ENCODE results near the gene PIBF1.
"Not testable (repeated sequence)": the region's sequence is repeated elsewhere in the genome, so short reads cannot be mapped to it uniquely, and the experiment has no call there.

PIBF1 gene, protein sequence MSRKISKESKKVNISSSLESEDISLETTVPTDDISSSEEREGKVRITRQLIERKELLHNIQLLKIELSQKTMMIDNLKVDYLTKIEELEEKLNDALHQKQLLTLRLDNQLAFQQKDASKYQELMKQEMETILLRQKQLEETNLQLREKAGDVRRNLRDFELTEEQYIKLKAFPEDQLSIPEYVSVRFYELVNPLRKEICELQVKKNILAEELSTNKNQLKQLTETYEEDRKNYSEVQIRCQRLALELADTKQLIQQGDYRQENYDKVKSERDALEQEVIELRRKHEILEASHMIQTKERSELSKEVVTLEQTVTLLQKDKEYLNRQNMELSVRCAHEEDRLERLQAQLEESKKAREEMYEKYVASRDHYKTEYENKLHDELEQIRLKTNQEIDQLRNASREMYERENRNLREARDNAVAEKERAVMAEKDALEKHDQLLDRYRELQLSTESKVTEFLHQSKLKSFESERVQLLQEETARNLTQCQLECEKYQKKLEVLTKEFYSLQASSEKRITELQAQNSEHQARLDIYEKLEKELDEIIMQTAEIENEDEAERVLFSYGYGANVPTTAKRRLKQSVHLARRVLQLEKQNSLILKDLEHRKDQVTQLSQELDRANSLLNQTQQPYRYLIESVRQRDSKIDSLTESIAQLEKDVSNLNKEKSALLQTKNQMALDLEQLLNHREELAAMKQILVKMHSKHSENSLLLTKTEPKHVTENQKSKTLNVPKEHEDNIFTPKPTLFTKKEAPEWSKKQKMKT

DNA sequence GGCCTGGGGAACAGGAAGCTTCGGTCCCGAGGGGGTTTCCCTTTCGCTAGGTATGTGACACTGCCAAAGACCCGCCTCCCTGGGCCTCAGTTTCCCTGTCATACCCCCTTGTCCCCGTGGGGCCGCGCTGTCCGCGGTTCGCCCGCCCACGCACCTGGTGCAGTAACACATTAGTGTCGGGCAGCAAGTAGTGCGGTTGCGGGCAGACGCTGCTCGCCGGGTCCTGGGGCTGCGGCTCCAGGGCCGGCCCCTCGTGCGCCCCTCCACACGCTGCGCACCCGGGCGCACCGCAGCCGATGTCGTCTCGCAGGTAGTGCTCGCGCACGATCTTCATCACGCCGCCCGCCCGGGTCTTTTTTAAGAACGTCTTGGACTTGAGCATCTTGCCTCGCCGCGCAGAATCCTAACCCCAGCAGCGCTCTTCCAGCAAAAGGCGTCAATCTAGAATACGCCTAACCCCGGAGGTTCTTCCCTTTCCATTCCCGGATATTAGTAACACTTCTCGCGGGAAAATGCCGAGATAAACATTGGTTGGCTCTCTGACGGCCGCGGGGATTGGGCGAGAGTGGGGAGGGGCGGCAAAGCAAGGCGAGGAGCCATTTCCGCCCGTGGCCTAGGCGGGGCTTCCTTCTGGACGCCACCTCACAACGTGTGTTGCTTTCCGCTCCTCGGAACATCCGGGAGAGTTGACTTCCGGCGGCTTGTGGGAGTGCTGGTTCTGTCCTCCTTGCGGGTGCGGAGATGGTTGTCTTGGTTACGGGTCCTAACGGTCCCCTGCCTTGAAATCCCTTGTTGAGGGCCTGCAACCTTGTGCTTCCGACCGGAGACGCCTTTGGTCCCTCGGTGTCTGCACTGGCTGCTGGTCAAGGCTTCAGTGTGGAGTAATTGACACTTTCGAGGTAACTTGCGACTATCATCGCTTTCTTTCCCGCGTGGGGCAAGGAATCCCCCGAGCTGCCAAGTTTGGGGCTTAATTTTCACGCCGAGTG lies at the start of gene PIBF1, which contains the start of gene DIS3:
Gene PIBF1, plus strand, starts transcription at position 683 of the 989 bp plus-strand sequence. CDS start 1,337 bp downstream, outside the sequence.
Gene DIS3, minus strand, starts transcription at position 450 of the 989 bp plus-strand sequence. Its CDS starts 68 bp downstream, at position 382.
- peak; percentile 97 for DNase-seq (ENCODE audit: low spot score)

DNA sequence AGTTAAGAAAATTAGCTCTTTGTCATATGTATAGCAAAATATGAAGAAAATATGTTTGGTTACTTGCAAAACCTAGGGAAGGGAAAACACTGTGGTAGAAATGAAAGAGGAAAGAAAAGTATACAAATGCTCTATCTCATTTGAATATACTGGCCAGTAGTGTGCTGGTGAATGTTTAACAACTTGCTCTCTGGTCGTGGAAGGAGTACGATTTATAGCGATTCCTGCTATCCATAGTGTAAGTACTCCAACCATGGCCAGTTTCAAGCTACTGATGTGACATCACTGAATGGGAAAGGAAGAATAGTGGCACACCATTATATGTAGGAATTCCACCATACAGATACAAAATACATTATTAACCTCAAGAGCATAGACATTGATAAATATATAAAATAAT lies 44.9 kb upstream of the PIBF1 start:
- DNase-seq (ENCODE audit: low spot score), result no peak

DNA sequence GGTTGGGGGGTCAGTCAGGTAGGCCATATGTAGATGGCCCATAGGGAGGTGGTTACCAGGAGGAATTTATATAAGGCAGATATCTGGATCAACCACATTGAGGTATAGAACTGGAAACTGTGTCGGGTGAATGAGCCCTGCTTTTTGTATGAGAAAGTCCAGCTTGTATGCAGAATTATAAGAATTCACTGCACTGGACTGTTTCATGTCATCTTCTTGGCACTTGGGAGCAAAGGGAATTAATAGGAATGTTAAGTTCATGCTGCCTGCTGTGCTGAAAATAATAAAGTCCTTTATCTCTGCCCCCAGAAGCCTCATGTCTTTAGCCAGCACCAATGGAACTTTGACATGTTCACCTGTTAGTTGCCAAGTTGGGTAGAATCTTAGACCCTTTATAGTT lies 41.9 kb upstream of the PIBF1 start:
- no peak for DNase-seq (ENCODE audit: low spot score)

DNA sequence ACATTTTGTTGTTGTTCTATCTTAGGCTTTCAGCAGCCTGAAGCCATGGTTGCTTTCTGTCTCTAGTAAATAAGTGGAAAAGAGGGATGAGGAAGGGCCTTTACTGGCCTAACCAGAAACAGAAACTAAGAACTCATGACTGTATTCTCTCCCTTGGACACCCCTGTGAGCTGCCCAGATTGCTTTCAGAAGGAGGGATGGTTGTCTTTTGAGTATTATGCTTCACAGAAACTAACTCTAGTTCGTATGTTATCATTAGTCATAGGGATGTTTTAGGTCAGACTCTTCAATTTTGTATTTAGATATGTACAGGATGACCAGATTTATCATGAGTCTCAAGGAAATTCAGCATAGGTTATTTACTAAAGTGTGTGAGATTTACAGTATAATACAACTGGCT lies 36.7 kb upstream of the PIBF1 start:
- DNase-seq (ENCODE audit: low spot score), result no peak

DNA sequence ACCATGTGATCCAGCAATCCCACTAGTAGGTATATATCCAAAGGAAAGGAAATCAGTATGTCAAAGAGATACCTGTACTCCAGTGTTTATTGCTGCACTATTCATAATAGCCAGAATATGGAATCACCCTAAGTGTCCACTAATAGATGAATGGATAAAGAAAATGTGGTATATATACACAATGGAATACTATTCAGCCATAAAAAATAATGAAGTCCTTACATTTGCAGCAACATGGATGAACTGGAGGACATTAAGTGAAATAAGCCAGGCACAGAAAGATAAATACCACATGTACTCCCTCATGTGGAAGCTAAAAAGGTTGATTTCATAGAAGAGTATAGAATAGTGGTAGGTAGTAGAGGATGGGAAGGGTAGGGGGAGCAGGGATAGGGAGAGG lies 30.7 kb upstream of the PIBF1 start:
- no peak for DNase-seq (ENCODE audit: low spot score)

DNA sequence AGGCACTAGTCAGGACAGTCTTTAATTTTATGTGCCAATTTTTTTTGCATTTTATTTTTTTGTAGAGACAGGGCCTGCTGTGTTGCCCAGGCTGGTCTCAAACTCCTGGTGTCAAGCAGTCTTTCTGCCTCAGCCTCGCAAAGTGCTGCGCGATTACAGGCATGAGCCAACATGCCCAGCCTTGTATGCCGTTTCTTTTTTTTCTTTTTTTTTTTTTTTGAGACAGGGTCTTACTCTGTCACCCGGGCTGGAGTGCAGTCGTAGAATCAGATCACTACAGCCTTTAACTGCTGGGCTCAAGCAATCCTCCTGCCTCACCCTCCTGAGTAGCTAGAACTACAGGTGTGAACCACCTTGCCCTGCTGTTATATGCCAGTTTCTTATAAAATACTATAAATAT lies 27.8 kb upstream of the PIBF1 start:
- DNase-seq (ENCODE audit: low spot score), result no peak

DNA sequence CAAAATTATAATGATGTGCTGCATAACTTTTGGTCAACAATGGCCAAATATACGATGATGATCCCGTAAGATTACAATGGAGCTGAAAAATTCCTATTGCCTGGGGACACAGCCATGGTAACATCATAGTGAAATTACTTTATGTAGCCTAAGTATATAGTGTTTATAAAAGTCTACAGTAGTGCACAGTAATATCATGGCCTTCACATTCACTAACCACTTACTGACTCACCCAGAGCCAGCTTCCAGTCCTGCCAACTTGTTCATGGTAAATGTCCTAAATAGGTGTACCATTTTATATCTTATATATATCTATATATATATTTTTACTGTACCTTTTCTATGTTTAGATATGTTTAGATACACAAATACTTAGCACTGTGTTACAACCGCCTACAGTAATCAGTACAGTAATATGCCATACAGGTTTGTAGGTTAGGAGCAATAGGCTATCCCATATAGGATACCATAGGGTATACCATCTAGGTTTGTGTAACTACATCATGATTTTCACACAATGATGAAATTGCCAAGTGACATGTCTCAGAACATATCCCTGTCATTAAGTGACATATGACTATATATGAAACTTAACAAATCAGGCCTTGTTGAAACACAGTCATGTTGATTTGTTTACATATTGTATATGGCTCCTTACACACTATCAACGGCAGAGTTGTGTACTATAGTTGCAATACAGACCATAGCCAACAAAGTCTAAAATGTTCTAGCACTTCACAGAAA lies 24.0 kb upstream of the PIBF1 start:
- DNase-seq (ENCODE audit: low spot score), result no peak

DNA sequence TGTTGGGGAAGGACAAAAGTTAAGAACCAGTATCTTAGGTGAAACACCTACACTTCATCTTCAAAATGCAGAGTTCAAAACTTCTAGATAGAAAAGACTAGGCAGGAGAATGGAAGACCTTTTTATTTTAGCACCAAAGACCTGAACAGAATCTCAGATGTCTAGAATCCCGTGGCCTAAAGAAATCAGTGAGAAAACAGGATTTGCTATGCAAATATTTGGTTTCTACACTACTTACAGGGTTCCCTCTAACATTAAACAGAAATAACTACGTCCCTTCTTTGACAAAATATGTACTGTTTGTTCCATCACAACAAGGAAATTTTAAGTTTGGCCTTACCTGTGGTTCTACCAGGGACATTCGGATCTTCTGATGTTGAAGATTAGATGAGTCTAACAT lies 21.7 kb upstream of the PIBF1 start:
- no peak for DNase-seq (ENCODE audit: low spot score)

DNA sequence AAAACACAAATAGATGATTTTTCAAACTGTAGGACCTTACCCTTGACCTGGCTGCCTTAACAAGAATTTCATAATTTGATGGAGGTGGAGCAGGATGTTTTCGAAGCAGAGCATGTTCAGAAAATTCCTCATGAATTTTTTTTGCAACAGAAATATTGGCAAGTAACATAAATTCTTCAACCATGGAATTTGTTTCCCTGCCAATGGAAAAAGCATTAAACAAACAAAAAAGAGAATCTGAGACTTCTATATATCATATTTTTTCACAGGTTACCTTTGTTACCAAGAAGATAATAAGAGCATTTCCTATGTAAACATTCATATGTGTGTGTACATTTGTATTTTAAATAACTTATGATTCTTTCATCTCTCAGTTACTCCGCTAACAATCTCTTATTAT lies 18.5 kb upstream of the PIBF1 start:
- DNase-seq (ENCODE audit: low spot score), result no peak

DNA sequence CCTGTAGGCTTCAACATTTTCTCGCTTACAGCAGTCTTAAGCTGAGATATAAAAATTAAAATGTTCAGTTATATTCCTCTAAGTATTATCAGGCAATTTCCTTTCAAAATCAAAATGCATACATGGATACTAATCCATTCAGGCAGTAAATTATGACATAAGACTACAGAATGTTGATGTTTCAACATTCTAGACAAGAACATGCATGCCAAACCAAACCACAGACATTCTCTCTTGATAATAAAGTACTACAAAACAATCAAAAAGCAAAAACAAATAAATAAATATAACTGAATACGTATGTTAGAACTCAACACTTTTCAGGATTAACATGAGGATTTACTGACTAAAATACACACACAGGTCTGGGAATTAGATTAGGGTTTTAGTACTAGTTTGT lies 7.9 kb upstream of the PIBF1 start:
- no peak for DNase-seq (ENCODE audit: low spot score)

DNA sequence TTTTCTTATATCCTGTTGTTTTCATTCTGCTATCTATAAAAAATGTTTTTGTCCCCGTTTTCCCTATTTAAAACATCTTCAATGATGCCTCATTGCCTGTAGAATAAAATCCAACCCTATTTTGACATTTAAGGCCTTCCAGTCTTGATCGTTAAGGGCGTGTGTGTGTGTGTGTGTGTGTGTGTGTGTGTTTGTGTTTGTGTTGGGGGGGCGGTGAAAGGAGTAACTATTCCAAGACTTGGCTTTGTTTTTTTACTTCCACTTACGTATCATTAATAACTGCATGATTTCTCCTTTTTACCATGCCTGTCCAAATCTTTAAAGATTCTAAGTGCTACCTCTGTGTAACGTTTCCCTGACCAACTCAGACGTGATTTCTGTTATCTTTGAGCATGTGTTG lies 784 bp downstream of the PIBF1 start:
- DNase-seq (ENCODE audit: low spot score), result no peak

DNA sequence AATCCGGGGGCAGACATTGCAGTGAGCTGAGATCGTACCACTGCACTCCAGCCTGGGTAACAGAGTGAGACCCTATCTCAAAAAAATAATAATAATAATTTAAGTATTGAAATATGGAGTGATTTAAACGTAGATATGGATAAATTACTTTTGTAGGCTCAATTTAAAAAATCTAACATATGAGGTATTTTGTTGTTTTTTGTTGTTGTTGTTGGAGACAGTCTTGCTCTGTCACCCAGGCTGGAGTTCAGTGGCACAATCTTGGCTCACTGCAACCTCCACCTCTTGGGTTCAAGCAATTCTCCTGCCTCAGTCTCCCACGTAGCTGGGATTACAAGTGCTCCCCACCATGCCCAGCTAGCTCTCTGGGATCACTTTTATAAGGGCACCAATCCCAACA lies 2.7 kb downstream of the PIBF1 start:
- not testable (repeated sequence) for DNase-seq (ENCODE audit: low spot score)

DNA sequence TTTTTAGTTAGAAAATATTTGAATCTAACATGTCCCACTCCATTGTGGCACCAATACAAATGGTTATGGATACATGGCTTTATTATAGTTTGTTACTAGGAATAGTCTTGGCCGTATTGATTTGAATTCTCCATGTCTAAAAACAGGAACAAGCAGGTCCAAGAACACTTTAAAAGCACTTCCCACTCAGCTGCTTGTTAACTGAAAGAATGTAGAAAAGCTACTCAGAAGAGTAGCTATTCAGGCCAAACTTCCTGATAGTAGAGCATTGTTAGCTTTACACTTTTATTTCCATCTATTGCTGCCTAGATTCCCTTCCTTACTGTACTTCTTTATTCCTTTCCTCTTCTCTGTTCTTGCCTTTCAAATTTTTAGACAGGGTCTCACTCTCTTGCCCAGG lies 6.9 kb downstream of the PIBF1 start:
- DNase-seq (ENCODE audit: low spot score), result no peak

DNA sequence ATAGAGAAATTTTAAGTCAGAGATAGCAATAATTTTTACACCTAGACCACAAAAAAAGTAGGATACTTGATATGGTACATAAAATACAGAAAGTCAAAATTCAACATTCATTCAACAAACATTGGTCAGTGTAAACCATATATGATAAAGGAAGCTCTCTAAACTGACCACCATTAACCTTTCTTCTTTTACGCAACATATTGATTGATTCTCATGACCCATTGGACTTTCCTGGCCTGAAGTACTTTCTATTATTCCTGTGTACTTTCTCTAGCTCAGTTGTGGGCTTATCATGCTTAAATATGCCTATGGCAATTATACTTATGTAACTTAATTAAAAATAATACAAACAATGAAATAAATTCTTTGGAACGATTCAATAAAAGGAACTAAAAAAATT lies 10.7 kb downstream of the PIBF1 start:
- no peak for DNase-seq (ENCODE audit: low spot score)

DNA sequence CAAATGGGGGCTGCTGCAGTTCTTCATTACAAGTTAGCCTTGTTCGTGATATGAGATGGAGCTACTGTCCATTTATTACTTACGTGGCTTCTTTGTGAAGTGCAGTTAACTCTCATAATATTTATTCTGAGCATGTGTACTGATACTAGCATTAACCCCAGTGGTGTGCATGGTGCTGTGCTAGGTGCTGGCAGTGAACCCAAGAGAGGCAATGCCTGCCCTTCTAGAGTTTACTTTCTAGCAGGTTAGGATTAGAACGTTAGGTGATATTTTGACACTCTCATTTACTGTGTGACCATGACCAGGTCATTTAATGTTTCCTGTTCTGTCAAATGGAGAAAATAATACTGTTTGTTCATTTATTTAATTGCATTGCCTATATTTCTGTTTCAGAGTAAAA lies 16.9 kb downstream of the PIBF1 start:
- DNase-seq (ENCODE audit: low spot score), result no peak

DNA sequence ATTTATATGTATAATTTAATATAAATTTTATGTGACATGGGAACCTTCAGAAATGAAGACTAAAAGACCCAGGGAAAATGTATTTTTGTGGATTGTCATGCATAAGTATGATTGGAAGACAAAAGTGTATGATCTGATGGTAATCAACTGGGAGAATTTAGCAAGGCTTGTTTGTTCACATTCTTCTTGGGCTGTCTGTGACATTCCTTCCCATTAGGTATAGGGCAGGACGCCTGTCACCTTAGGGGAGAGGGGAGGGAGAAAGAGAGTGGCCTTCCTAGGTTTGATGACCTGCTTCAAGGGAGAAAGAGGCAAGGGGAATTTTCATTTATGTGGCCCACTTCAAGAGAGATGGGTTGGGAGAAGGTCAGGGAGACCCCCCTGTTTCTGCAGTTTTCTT lies 22.4 kb downstream of the PIBF1 start:
- no peak for DNase-seq (ENCODE audit: low spot score)

DNA sequence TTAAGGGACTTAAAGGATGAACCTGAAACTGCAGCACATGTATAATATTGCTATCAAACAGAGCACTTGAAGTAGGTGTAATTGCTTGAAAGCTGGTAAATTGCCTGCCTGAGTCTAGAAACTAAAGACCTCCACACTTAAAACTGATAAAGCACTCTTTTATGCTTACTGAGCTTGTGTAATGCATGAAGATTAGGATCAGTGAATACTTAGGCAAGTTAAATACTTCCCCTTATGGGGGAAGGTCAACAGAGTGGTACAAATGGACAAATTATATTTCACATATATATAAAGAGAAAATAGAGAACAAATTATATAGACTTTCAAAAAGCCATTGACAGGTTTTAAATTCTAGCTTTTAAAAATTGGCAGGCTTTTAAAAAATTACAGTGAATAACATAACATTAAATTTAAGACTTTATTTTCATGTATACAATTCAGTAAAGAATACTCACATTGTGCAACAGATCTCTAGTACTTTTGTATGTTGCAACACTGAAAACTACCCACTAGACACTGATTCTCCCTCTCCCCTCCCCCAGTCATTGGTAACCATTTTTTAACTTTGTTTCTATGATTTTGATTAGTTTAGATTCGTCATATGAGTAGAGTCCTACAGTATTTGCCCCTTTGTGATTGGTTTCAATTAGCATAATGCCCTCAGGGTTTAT lies 23.9 kb downstream of the PIBF1 start:
- DNase-seq (ENCODE audit: low spot score), result no peak

DNA sequence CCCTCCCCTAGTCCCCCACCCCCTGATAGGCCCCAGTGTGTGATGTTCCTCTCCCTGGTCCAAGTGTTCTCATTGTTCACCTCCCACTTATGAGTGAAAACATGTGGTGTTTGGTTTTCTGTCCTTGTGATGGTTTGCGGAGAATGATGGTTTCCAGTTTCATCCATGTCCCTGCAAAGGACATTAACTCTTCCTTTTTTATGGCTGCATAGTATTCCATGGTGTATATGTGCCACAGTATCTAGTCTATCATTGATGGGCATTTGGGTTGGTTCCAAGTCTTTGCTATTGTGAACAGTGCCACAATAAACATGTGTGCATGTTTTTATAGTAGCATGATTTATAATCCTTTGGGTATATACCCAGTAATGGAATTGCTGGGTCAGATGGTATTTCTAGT lies 24.6 kb downstream of the PIBF1 start:
- not testable (repeated sequence) for DNase-seq (ENCODE audit: low spot score)

DNA sequence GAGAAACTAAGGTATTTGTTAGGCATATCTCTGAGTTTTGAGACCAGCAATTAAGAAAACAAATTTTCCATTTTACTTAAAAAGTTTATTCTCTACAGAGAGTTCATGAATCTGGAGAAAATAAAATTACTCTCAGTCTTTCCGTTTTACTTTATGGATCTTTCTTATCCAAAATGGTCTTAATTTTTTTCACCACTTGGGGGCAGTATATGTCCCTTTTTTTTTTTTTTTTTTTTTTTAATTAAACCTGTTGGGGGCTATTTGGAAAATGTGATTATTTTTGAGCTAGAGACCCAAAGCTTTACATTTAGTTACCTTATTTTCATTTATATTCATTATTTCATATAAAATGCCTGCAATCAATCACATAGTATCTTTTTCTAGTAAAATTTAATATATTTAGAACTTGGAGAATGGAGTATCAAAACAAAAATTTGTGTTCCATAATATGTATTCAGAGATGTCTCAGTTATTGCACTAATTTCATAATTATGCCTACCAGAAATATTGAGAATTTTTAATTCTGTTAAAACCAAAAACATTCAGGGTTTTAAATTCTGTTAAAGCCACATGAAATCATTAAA lies 27.1 kb downstream of the PIBF1 start:
- DNase-seq (ENCODE audit: low spot score), result no peak

DNA sequence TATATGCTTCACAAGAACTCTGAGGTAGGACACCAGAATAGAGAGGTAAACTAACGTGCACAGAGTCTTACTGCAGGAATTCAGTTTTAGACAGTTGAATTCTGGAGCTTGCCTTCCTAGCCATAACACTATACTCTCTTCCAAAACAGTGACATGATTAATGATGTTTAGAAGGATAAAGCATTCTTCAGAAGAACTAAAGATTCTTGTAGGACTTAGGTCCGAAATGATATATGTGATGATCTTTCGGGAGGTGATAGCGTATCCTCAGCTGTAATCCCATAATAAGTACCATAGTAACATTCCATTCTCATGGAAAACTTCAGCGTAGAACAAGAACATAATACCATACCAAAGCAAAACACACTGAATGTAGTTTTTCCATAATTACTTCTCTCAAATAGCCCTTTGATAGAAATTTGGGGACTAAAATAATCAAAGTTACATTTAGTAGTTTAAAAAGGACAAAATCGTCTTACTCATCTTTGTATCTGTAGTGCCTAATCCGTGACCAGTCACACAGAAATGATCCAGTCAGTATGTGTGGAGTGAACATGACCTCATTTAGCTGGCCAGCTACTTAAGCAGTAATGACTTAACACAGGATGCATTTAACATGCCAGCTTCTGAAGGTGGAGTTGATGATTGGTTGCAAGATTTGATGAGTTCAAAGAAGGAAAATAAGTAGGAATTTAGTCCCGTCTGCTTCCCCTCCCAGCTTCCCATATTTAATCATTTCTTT lies 38.4 kb downstream of the PIBF1 start:
- no peak for DNase-seq (ENCODE audit: low spot score)

Measured in ecto neural progenitor cell (in vitro differentiated cells).